Large intestine (tissue), 3 donors: Measurements from ENCODE around the gene PCBP3. TPM values are rescaled to one million over a fixed set of nuclear protein-coding genes. Genes with fewer than 3 reads are reported as not detected.
"Not testable (repeated sequence)": the region's sequence is repeated elsewhere in the genome, so short reads cannot be mapped to it uniquely, and the experiment has no call there.

Experiments
- DNase-seq, 2 donors: peaks; one replicate each; pipeline versions ENCODE4 v3.0.0 to v3.0.0-alpha.2; 2013
- H3K27ac ChIP-seq: one replicate; pipeline ENCODE4 v1.5.1; 2013; ENCODE audit warnings: low read length
- H3K27me3 ChIP-seq: 2 replicates; pipeline ENCODE4 v1.6.1; 2013; ENCODE audit warnings: low read length; ENCODE audit not compliant: control insufficient read depth, insufficient read depth
- H3K36me3 ChIP-seq: 2 replicates; pipeline ENCODE4 v1.6.1; 2013; ENCODE audit warnings: low read length; ENCODE audit not compliant: control insufficient read depth, insufficient read depth
- H3K4me1 ChIP-seq: one replicate; pipeline ENCODE4 v1.6.1; 2013; ENCODE audit warnings: low read length; ENCODE audit not compliant: control insufficient read depth, insufficient read depth
- H3K4me3 ChIP-seq: one replicate; pipeline ENCODE4 v1.5.1; 2013; ENCODE audit warnings: low read length
- H3K9me3 ChIP-seq: one replicate; pipeline ENCODE4 v1.6.1; 2013; ENCODE audit warnings: mild to moderate bottlenecking, low read depth, low read length, moderate library complexity; ENCODE audit not compliant: control insufficient read depth
- WGBS: methylation state at CpG from one replicate; pipeline ENCODE4 v1.1.5; 2013; ENCODE audit warnings: low lambda C conversion rate; ENCODE audit not compliant: insufficient coverage; 5-methylcytosine and 5-hydroxymethylcytosine counted together
- polyA plus RNA-seq: library from polyadenylated mRNA; unstranded; fragments of 120-200 nt; gene quantifications from one replicate; pipeline ENCODE4 v1.2.1, GENCODE V29; 2013

The PCBP3 gene
- polyA plus RNA-seq, 1 donor = 7.4 TPM

DNA sequence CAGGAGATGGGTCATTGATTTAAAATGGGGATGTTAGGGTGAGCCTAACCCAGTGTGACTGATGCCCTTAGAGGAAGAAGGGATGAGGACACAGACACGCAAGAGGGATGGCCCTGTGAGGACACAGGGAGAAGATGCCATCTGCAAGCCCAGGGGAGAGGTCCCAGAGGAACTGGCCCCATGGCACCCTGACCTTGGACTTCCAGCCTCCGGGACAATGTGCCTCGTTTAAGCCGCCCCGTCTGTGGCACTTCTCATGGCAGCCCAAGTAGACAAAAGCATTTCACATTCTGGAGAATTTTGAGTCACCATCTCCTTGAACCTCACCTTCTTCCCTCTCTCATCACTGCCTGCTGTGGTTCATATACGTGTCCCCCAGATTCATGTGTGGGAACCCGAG is 20.1 kb upstream of the PCBP3 start:
- H3K9me3 ChIP-seq = peaks cover 3% of the 10 kb centered on the region
- no peak for DNase-seq
- H3K36me3 ChIP-seq = no peaks in the 10 kb centered on the region
- H3K4me3 ChIP-seq = no peak overlapping the region
- no CpG with 5 or more reads among the region's 7 CpGs for WGBS
- H3K27ac ChIP-seq = no peak overlapping the region
- peaks cover 4% of the 10 kb centered on the region for H3K27me3 ChIP-seq
- no peaks in the 10 kb centered on the region for H3K4me1 ChIP-seq

GRCh38 chr21:45626127-45626526 is 17.4 kb upstream of the PCBP3 start:
- not testable (repeated sequence) for H3K4me3 ChIP-seq, H3K36me3 ChIP-seq, H3K27ac ChIP-seq, DNase-seq, H3K4me1 ChIP-seq, H3K27me3 ChIP-seq, H3K9me3 ChIP-seq
- no CpG with 5 or more reads among the region's 2 CpGs for WGBS

GRCh38 chr21:45629046-45629981 is 14.2 kb upstream of the PCBP3 start:
- H3K4me1 ChIP-seq = no peaks in the 10 kb centered on the region
- no peak overlapping the region for H3K27ac ChIP-seq
- H3K36me3 ChIP-seq = no peaks in the 10 kb centered on the region
- H3K4me3 ChIP-seq = no peak overlapping the region
- H3K9me3 ChIP-seq = peaks cover 8% of the 10 kb centered on the region
- no CpG with 5 or more reads among the region's 31 CpGs for WGBS
- DNase-seq = no peak
- H3K27me3 ChIP-seq = no peaks in the 10 kb centered on the region

DNA sequence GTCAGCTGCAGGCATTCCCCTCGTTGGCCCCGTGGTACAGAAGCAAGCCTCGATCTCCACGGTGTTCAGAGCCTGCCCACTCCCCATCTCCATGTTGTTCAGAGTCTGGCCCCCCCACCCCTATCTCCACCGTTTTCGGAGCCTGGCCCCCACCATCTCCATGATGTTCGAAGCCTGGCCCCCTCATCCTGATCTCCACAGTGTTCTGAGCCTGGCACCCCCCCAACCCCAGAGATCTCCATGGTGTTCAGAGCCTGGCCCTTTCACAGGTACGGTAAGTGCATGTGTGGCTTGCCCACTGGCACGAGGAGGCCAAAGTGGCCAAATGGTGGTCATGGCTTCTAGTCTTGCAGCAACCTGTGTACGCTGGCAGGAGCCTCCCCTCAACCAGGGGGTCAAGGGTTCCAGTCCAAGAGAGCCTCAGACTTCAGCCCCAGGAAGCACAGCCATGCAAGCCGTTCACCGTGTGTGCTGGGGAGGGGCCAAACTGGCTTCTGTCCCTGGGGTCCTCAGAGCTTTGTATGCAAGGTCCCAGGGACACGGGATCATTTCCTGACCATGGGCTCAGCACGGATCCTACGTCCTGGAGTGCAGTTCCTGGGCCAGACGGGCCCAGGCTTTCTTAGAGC is 13.3 kb upstream of the PCBP3 start:
- H3K4me1 ChIP-seq = no peaks in the 10 kb centered on the region
- no peak overlapping the region for H3K27ac ChIP-seq
- no peaks in the 10 kb centered on the region for H3K36me3 ChIP-seq
- DNase-seq = no peak
- no peaks in the 10 kb centered on the region for H3K27me3 ChIP-seq
- no CpG with 5 or more reads among the region's 16 CpGs for WGBS
- H3K4me3 ChIP-seq = no peak overlapping the region
- H3K9me3 ChIP-seq = peaks cover 14% of the 10 kb centered on the region

GRCh38 chr21:45630876-45631275 is 12.6 kb upstream of the PCBP3 start:
- WGBS = no CpG with 5 or more reads among the region's 22 CpGs

GRCh38 chr21:45631540-45631939 is 12.0 kb upstream of the PCBP3 start:
- H3K9me3 ChIP-seq = peaks cover 26% of the 10 kb centered on the region
- H3K4me3 ChIP-seq = no peak overlapping the region
- no peak overlapping the region for H3K27ac ChIP-seq
- H3K27me3 ChIP-seq = no peaks in the 10 kb centered on the region
- no peaks in the 10 kb centered on the region for H3K36me3 ChIP-seq
- DNase-seq = no peak
- H3K4me1 ChIP-seq = no peaks in the 10 kb centered on the region
- no CpG with 5 or more reads among the region's 11 CpGs for WGBS

More at GRCh38 chr21:45630876-45631275, 12.6 kb upstream of the PCBP3 start:
- Histone ChIP-seq H3K27ac (no peak overlapping the region), H3K4me3 (no peak overlapping the region), H3K4me1 (no peaks in the 10 kb centered on the region), H3K27me3 (no peaks in the 10 kb centered on the region), H3K36me3 (no peaks in the 10 kb centered on the region), H3K9me3 (peaks cover 20% of the 10 kb centered on the region)
- no peak for DNase-seq

DNA sequence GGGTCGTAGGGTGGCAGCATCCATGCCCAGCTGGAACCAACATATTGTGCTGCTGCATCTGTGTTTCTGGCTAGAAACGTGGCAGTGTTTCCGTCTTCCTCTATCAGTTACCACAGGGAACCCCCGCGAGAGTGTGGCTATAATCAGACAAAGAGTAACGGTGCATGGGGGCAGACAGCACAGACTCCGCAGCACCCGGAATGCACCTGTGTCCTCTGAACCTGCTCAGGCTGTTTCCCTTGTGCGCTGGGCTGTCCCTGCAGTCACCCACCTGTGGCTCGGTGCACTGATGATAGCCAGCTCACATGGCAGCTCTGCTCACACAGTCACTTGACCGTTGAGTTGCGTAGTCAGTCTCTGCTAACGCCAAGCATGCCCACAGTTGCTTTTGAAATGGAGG is 11.4 kb upstream of the PCBP3 start:
- H3K4me1 ChIP-seq = no peaks in the 10 kb centered on the region
- no peak overlapping the region for H3K4me3 ChIP-seq
- H3K27ac ChIP-seq = no peak overlapping the region
- no CpG with 5 or more reads among the region's 13 CpGs for WGBS
- H3K36me3 ChIP-seq = no peaks in the 10 kb centered on the region
- H3K9me3 ChIP-seq = peaks cover 26% of the 10 kb centered on the region
- no peaks in the 10 kb centered on the region for H3K27me3 ChIP-seq
- DNase-seq = no peak

DNA sequence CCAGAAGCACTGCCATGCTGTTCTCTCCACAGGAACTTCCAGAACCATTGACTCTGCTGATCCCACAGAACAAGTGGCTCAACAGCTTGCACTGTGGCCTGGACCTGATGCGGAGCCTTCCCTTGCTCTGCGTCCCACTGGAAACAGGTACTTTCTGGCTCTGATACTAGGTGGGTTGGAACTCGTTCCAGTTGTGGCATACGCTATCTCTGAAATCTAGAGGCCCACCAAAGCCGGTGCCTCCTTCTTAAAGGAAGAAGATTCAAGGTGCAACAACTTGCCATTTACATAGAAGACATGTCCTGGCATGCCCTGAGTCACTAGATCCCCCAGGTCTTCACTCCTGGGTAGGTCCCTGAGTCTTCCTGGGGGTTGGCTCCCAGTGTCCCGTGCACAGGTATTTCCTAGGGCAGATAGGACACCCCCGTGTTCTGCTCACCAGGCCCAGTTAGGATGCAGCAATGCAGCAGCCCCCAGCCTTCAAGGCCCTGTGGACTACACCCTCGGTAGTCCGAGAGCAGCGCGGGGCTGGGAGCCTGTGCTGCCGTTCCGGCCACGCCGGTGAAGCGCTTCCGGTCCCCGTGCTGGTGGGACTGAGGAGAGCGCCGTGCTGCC is 10.8 kb upstream of the PCBP3 start:
- WGBS = no CpG with 5 or more reads among the region's 20 CpGs
- Histone ChIP-seq H3K27me3 (no peaks in the 10 kb centered on the region), H3K9me3 (peaks cover 26% of the 10 kb centered on the region), H3K36me3 (no peaks in the 10 kb centered on the region), H3K4me1 (no peaks in the 10 kb centered on the region), H3K27ac (no peak overlapping the region), H3K4me3 (no peak overlapping the region)
- no peak for DNase-seq

DNA sequence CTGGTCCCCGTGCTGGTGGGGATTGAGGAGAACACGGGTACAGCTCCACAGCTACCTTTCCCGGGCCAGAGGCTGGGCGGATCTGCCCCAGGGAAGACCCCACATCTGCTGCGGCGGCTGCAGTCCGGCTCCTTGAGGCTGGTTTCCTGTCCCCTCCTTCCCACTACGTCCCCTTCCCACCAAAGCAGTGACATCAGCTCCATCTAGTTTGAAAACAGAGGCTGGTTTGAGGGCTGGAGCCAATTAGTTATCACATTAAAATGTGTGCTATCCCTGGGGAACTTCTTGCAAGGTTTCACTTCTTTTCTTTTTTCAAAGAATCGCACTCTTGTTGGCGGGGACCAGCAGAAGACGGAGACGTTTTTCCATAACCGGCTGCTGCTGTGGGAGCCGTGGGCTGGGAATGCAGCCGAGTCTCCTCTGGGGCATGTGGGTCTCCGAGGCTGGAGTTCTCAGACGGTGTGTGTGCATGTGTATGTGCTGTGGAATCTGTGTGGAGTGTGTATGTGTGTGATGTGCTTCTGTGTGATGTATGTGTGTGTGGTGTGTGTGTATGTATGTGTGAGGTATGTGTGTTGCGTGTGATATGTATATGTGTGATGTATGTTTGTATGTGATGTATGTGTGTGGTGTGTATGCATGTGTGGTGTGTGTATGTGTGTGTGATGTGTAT is 8.9 kb upstream of the PCBP3 start:
- peaks cover 3% of the 10 kb centered on the region for H3K27me3 ChIP-seq
- DNase-seq = no peak
- H3K36me3 ChIP-seq = no peaks in the 10 kb centered on the region
- peaks cover 26% of the 10 kb centered on the region for H3K9me3 ChIP-seq
- no peak overlapping the region for H3K4me3 ChIP-seq
- no peak overlapping the region for H3K27ac ChIP-seq
- no peaks in the 10 kb centered on the region for H3K4me1 ChIP-seq
- no CpG with 5 or more reads among the region's 18 CpGs for WGBS
